ENCODE results near the gene LGALS3BP.
A peak's percentile ranks its signal among the peaks of the same experiment; 100 is the strongest.

The LGALS3BP gene

DNA sequence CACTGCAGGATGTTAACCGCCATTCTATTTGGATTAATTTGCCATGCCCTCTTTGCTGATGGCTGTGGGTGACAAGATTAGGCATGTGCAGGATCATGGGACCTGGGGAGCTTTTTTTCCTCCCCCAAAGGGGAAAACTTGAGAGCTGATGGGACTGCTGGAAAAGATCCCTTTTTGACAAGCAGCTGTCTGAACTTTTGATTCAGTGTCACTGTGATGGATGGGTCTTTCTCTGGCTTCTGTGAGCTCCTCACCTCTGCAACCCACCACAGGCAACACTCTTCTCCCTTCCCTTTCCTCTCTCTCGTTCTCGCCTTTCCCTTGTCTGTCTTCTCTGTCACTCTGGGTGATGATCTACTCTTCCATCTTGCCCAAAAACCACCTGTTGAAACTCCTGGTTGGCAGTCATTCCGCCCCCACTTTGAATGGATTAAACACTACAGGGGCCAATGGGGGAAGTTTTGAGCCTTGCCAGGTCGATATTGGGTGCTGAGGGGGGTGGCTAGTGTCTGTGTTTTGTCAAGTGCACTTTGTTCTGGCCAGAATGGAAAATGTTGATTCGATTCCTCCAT, 32.9 kb upstream of the LGALS3BP start:
- no peak for DNase-seq

GRCh38 chr17:79011451-79012147, 31.9 kb upstream of the LGALS3BP start:
- DNase-seq = no peak

- DNase-seq = no peak
These were observed 30.6 kb upstream of the LGALS3BP start for GRCh38 chr17:79010304-79010646.

DNA sequence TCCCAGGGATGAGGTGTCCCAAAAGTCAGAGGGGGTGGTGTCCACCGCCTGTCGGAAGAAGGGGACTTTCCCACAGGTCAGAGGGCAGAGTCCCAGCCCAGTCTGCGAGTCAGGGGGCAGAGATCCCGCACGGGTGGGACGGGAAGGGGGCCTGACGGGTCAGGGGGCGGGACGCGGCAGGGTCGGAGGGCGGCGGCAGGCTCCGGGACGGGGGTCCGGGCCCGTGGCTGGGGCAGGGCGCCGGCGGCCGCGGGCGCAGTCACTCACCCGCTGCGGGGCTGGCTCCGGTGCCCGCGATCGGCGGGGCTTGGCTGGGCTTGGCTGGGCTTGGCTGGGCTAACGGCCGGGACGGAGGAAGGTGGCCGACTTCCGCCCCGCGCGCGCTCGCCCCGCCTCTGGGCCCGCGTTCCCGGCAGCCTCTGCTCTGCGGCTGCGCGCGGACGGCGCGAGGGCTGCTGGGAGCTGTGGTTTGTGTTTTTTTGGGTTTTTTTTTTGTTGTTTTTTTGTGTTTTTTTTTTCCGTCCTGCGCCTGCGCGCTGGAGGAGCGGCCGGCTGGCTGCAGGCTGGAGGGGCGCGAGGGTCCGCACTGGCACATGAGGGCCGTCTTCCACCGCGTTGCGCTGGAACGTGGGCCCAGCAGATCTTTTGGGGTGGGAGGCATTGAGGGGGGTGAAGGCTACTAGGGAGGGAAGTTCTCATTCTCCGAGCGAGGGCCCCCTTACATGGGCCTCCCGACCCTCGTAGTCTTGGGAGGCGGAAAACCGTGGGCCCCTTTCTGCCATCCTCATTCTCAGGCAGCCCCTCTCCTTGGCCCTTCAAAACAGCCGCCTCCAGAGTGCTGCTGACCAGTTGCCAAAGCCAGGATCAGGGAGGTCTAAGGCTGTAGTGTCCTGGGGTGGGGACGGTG, 29.9 kb upstream of the LGALS3BP start, which contains the start of gene CANT1:
Gene CANT1 (minus strand): TSS at position 368 of the 907 bp plus-strand sequence. CDS start 12,142 bp downstream, outside the sequence.
- peak; percentile 70 to 75 for DNase-seq

GRCh38 chr17:79008666-79009387, 29.1 kb upstream of the LGALS3BP start:
- DNase-seq = no peak

GRCh38 chr17:79007504-79008381, 28.0 kb upstream of the LGALS3BP start:
- no peak for DNase-seq

- DNase-seq = no peak
These were observed 27.2 kb upstream of the LGALS3BP start for GRCh38 chr17:79006794-79007503.

DNA sequence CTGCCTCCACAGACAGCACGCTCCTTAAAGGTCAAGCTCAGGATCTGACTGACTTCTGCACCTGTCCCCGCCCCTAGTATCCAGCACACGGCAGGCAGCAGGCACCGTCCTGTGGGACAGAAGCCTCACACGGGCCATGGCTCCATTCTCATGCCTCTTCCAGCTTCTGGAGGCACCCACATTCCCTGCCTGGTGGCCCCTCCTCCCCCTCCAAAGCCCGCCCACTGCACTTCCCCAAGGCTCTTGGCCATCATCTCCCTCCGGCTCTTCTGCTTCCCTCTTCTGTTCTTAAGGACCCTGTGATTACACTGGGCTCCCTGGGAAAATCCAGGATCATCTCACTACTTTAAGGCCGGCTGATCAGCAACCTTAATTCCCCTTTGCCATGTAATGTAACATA, 26.3 kb upstream of the LGALS3BP start:
- no peak for DNase-seq

DNA sequence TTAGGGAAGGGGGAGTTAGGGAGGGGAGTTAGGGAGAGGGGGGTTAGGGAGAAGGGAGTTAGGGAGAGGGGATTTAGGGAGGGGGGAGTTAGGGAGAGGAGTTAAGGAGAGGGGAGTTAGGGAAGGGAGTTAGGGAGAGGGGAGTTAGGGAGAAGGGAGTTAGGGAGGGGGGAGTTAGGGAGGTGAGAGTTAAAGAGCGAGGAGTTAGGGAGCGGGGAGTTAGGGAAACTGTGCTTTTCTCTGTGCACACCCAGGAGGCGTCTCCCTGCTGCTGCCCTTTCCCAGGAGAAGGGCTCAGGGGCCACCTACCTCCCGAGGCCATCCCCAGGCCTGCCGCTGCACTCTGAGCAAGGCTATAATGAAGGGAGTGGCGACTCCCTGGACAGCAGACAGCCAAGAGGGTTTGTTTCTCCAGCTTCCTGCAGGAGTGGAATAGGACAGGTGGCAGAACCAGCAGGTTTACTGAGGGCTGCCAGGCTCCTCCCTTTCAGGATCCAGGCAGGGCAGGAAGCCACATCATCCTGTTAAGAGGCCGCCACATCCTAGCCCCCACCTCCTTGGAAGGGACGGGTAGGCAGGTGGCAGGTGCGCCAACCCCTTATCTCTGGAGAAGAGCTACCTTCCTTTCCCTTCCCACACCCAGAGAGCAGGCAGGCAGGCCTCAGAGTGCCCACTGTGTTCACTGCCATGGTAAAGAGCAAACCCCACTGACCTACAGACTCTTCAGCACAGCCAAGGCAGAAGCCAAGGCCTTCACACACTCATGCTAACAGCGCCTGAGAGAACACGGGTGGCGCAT, 25.5 kb upstream of the LGALS3BP start:
- DNase-seq = no peak

DNA sequence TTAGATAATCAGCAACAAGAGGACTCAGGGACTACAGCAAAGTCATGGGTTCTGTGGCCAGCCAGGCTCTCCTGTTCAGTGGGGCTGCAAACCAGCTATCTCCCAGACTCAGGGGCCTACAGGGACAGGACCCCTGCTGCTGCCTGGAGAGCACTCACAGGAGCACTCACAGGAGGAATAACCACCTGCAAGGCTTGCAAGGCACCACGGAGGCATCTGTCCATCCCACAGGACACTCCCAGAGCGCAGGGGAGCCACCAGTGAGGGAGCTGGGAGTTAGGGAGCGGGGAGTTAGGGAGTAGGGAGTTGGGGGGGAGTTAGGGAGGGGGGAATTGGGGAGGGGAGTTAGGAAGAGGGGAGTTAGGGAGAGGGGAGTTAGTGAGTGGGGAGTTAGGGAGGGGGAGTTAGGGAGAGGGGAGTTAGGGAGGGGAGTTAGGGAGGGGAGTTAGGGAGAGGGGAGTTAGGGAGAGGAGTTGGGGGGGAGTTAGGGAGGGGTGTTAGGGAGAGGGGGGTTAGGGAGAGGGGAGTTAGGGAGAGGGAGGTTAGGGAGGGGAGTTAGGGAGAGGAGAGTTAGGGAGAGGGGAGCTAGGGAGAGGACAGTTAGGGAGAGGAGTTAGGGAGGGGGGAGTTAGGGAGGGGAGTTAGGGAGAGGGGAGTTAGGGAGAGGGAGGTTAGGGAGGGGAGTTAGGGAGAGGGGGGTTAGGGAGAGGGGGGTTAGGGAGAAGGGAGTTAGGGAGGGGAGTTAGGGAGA, 24.1 kb upstream of the LGALS3BP start:
- DNase-seq = no peak

DNA sequence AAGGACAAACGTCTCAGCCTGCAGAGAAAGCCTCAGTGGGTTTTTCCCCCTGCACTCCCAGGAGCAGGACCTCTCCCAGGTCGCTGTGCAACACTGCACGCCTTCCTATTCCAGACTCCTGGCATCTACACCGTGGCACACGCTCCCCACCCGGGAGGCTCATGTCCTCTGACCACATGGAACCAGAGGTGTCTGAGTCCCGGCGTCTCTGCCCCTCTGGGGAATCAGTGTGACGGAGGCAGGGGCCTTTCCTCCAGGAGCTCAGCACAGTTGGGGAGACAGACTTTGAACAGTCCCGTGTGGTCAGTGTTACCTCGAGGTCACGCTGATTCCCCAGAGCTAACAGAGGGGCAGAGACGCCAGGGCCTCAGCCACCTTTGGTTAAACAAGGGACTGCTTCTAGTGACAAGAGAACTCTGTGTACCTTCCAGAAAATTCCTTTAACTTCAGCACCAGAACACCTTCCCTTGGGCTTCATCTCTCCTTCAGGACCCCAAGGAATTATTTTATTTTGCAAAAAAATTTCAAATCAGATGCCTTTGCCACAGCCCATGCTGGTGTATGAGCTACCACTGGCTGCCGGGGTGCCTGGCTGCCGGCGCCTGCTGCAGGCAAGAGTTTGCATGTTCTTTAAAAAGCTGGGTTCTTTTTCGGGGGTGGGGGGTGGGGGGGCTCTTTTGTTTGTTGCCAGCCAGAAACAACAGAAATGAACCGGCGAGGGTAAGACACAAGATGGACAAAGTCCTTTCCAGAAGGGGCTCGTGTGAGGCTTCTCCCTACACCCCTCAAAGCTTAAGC, 23.3 kb upstream of the LGALS3BP start:
- no peak for DNase-seq

- no peak for DNase-seq
These were observed 22.6 kb upstream of the LGALS3BP start for GRCh38 chr17:79002291-79002690.

GRCh38 chr17:79001190-79002020, 21.7 kb upstream of the LGALS3BP start:
- no peak for DNase-seq

GRCh38 chr17:79000396-79001189, 20.9 kb upstream of the LGALS3BP start:
- no peak for DNase-seq

GRCh38 chr17:78999947-79000395, 20.2 kb upstream of the LGALS3BP start:
- DNase-seq = no peak

DNA sequence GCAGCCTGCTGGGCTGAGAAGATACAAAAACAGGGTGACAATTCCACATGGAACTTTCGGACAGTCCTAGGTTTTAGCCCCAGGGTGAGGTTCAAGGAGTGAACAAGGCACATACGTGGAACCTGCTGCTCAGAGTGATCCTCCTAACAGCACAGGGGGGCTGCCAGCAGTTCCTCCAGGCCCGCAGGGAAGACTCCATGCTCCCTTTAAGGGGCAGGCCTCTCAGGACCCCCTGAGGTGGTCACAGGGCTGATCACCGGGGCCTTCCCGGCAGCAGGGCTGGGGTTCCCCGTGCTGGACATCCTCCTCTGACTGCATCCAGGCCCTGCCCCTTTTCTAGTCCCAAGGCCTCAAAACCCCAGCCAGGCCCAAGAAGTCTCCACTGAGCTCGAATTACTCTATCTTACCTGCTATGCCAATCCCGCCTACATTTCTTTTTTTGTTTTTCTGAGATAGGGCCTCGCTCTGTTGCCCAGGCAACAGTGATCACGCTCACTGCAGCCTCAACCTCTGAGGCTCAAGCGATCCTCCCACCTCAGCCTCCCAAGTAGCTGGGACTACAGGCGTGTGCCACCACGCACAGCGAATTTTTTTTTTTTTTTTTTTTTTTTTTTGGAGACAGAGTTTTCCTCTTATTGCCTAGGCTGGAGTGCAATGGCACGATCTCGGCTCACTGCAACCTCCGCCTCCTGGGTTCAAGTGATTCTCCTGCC, 19.5 kb upstream of the LGALS3BP start:
- no peak for DNase-seq
